ENCODE measurements around the gene QDPR.
A peak's percentile ranks its signal among the peaks of the same experiment; 100 is the strongest.
"Not testable (repeated sequence)": the region's sequence is repeated elsewhere in the genome, so short reads cannot be mapped to it uniquely, and the experiment has no call there.

Gene QDPR

GRCh38 chr4:17447056-17447455 lies 64.8 kb downstream of the QDPR start:
- DNase-seq (ENCODE audit: low read depth, low spot score): no peak
- no peak overlapping the region for H3K4me3 ChIP-seq
- H3K9me3 ChIP-seq (ENCODE audit: low read depth, low read length): no peaks in the 10 kb centered on the region
- no peak overlapping the region for H3K9ac ChIP-seq (ENCODE audit: insufficient read length)
- TF ChIP-seq POLR2AphosphoS5 (IDR thresholded peaks at IDR 0.05; ENCODE audit: borderline replicate concordance, low read depth, low read length) (no peak), EZH2 (IDR thresholded peaks at IDR 0.05) (no peak), FOXP2 (optimal IDR thresholded peaks at IDR 0.05; ENCODE audit: control extremely low read depth, extremely low read length, insufficient read depth) (no peak)
- no peaks in the 10 kb centered on the region for H3K36me3 ChIP-seq (ENCODE audit: insufficient read depth, low read length)
- peak overlapping the region; percentile 62; the same call in 1 of the 2 replicates for H3K27ac ChIP-seq

DNA sequence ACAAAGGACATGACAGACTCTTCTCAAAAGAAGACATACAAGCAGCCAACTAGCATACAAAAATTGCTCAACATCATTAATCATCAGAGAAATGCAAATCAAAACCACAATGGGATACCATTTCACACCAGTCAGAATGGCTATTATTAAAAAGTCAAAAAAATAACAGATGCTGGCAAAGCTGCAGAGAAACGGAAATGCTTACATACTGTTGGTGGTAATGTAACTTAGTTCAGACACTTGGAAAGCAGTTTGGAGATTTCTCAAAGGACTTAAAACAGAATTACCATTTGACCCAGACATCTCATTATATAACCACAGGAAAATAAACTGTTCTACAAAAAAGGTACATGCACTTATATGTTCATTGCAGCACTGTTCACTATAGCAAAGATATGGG lies 69.4 kb downstream of the QDPR start:
- not testable (repeated sequence) for H3K4me3 ChIP-seq; DNase-seq (ENCODE audit: low read depth, low spot score); H3K9me3 ChIP-seq (ENCODE audit: low read depth, low read length); H3K36me3 ChIP-seq (ENCODE audit: insufficient read depth, low read length); H3K9ac ChIP-seq (ENCODE audit: insufficient read length); H3K27ac ChIP-seq

DNA sequence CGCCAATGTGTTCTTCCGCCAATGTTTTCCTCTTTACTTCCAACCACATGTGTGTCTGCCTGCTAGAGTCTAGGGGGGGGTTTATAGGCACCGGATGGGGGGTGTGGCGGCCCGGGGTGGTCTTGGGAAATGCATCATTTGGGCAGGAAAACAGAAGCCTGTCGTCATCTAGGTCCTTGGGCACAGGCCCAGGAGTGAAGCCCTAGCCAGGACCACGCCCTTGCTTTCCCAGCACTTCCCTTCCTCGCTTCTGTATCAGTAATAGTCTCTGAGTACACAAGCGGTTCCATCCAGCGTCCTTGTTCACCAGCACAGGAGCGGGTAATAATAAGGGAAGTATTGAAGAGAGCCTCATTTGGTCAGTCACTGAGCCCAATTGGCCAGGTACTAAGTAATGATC lies 74.5 kb downstream of the QDPR start:
- no peaks in the 10 kb centered on the region for H3K9me3 ChIP-seq (ENCODE audit: low read depth, low read length)
- no peak overlapping the region for H3K9ac ChIP-seq (ENCODE audit: insufficient read length)
- H3K4me3 ChIP-seq: no peak overlapping the region
- H3K27ac ChIP-seq: no peak overlapping the region
- no peaks in the 10 kb centered on the region for H3K36me3 ChIP-seq (ENCODE audit: insufficient read depth, low read length)
- TF ChIP-seq POLR2AphosphoS5 (IDR thresholded peaks at IDR 0.05; ENCODE audit: borderline replicate concordance, low read depth, low read length) (no peak), FOXP2 (optimal IDR thresholded peaks at IDR 0.05; ENCODE audit: control extremely low read depth, extremely low read length, insufficient read depth) (no peak), EZH2 (IDR thresholded peaks at IDR 0.05) (no peak)
- DNase-seq (ENCODE audit: low read depth, low spot score): no peak

DNA sequence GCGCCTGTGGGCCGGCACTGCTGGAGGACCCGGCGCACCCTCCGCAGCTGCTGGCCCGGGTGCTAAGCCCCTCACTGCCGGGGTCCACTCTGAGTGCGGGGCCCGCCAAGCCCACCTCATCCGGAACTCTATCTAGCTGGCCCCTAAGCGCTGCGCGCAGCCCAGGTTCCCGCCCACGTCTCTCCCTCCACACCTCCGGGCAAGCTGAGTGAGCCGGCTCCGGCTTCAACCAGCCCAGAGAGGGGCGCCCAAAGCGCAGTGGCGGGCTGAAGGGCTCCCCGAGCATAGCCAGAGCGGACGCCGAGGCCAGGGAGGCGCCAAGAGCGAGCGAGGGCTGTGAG lies 75.2 kb downstream of the QDPR start:
- H3K4me3 ChIP-seq: no peak overlapping the region
- no peak for TF ChIP-seq FOXP2 (optimal IDR thresholded peaks at IDR 0.05; ENCODE audit: control extremely low read depth, extremely low read length, insufficient read depth)

More for the DNA sequence above, 75.2 kb downstream of the QDPR start:
- Histone ChIP-seq H3K9me3 (ENCODE audit: low read depth, low read length) (no peaks in the 10 kb centered on the region), H3K36me3 (ENCODE audit: insufficient read depth, low read length) (no peaks in the 10 kb centered on the region), H3K9ac (ENCODE audit: insufficient read length) (no peak overlapping the region), H3K27ac (no peak overlapping the region)
- no peak for DNase-seq (ENCODE audit: low read depth, low spot score)

All from SK-N-MC (cell line).